ENCODE data around the gene GUCY1A2.

- TF ChIP-seq EZH2 (IDR thresholded peaks at IDR 0.05; ENCODE audit: insufficient read depth, low read length) = no peak
- TF ChIP-seq CTCF (IDR thresholded peaks at IDR 0.05; ENCODE audit: insufficient read depth, low read depth, low read length) = no peak
Measured at GRCh38 chr11:107014871-107015270, 3.4 kb downstream of the GUCY1A2 start.

Data from astrocyte (in vitro differentiated cells and primary cell).